GM18873 (cell line): ENCODE results near the gene KIF17.
"Not testable (repeated sequence)": the region's sequence is repeated elsewhere in the genome, so short reads cannot be mapped to it uniquely, and the experiment has no call there.

ENCODE experiments used
- ATAC-seq: cut with Tn5 transposase; IDR thresholded peaks from one replicate; pipeline ENCODE4 v1.9.1; 2021; ENCODE audit warnings: mild to moderate bottlenecking, moderate library complexity, moderate number of reproducible peaks; ENCODE audit not compliant: unreplicated experiment, low FRiP score

Gene KIF17

GRCh38 chr1:20695515-20695914 is 22.3 kb downstream of the KIF17 start:
- no peak for ATAC-seq

- ATAC-seq = no peak
Measured at GRCh38 chr1:20693623-20694022, 24.2 kb downstream of the KIF17 start.

- no peak for ATAC-seq
Measured at GRCh38 chr1:20691872-20692271, 25.9 kb downstream of the KIF17 start.

- no peak for ATAC-seq
Measured at GRCh38 chr1:20689645-20690056, 28.2 kb downstream of the KIF17 start.

- ATAC-seq = no peak
Measured at GRCh38 chr1:20686883-20687725, 30.7 kb downstream of the KIF17 start.

DNA sequence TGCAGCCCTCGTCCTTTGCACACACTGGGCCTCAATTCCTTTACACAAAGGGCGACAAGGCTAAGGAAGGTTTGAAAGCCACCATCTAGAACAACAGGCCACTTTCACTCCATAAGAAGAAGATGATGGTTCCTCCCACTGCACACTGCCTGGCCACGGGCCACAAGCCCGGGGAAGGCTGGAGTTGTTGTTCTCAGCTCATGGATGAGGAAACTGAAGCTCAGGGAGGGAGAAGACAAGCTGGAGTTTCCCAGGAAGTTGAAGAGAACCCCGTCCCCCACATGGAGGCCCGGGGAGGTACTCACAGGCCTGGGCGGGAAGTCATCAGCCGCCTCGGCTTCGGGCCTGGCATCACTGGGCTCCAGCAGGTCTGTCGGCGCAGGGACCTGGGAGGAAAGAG is 32.1 kb downstream of the KIF17 start:
- no peak for ATAC-seq

DNA sequence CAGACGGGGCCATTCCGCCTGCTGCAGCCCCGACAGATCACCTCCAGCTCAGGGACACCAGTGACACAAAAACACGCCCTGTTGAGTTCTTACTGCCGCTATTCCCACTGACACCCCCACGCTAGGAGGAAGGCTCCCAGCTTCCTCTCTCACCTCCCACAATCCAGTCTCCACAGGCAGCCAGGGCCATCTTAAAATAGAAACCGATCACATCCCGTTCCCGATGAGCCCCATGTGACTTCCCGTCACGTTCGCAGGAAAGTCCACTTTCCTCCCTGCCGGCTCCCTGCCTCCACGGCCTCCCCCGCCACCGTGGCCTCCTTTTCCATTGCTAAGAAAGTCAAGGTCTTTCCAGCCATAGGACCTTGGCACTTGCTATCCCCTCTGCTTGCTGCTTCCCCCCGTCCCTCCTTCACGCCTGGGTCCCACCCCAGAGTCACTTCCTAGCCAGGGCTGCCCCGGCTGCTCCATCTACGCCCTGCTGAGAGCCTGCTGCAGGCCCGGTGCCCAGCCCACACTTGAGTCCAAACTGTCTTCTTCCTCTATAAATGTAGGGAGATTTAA is 32.6 kb downstream of the KIF17 start:
- no peak for ATAC-seq

DNA sequence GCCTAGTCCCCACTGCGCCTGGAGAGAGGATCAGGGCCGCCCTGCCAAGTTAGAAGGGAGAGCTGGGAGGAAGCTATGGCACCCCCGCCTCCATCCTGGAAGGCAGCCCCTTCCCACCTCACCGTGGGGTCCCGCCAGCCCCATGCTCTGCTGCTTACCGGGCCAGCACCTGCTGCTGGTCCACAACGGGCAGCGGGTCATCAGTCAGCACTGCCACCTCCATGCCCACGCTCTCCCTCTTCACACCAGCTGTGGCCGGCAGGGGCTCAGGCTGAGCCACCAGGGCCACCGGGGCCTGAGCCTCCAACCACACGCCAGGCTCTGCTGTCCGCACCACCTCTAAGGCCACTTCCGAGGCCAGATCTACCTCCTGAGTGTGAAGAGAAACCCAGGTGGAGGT is 33.2 kb downstream of the KIF17 start:
- no peak for ATAC-seq

GRCh38 chr1:20684050-20684620 is 33.7 kb downstream of the KIF17 start:
- ATAC-seq = no peak

- ATAC-seq = no peak
Measured at GRCh38 chr1:20683614-20684013, 34.2 kb downstream of the KIF17 start.

DNA sequence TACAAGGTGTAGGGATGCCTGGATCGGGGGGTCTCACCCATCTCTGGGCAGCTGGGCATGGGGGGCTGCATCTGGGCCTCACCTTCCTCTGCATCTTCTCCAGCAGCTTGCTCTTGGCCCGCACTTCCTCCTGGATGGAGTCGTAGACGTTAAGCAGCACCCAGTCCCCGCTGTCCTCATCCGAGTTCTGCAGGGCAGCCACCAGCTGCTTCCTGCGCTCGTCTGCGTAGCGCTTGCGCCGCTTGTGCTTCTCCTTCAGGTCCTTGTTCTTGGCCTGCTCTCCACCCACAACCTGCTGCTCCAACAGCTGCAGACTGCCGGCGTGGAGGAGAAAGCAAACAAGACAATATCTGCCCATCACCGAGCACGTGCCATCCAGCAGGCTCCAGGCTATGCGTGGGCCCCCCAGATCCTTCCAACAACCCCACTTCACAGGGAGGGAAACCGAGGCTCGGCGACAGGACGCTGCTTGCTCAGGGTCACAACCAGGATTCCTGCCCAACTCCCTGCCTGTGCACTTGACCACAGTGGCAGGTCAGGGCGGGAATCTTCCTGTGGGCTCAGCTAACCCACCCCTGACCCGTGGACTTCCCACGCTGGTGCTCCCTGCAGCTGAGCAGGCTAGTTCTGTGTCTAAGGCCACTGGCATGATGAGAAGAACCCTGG is 35.1 kb downstream of the KIF17 start:
- ATAC-seq = no peak

GRCh38 chr1:20681999-20682398 is 35.8 kb downstream of the KIF17 start:
- ATAC-seq = no peak

DNA sequence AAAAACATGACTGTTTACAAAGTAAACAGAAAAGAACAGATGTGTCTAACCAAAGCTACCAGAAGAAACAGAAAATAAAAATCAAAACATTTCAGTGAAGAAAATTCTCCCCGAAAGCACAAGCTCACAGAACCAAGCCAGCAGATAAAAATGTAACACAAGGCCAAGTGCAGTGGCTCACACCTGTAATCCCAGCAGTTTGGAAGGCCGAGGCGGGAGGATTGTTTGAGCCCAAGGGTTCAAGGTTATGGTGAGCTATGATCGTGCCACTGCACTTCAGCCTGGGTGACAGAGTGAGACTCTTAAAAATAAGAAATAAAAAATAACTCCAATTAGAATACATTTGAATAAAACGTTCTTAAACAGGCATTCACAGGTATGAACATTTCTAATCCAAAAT is 37.5 kb downstream of the KIF17 start:
- no peak for ATAC-seq

- no peak for ATAC-seq
Measured at GRCh38 chr1:20678599-20678998, 39.2 kb downstream of the KIF17 start.

DNA sequence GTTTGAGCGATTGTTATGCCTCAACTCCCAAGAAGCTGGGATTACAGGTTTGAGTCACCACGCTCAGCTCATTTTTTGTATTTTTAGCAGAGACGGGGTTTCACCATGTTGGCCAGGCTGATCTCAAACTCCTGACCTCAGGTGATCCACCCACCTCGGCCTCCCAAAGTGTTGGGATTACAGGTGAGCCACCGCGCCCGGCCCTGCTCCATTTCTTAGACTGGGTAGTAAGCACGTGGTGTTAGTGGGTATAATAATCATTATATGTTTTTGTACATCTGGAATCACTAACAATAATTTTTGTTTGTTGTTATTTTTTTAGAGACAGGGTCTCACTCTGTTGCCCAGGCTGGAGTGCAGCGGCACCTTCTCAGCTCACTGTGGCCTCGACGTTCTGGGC is 44.2 kb downstream of the KIF17 start:
- not testable (repeated sequence) for ATAC-seq

GRCh38 chr1:20672265-20672632 is 45.6 kb downstream of the KIF17 start:
- ATAC-seq = no peak

DNA sequence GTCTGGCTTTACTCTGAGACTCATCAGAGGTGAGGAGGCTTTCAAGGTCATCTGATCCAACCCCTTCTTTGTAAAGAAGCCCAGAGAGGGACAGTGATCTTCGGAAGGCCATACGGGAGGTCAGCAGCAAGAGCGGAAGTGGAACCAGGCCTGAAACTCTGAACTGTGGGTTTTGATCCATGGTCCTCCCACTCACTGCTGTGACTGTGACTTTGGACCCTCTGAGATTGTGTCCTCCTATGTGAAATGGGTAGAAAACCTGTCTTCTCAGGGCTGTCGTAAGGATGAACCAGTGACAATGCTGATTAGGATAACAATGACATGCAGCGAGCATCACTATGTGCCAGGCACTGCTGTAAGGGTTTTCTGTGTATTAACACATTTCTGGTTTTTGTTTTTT is 46.9 kb downstream of the KIF17 start:
- no peak for ATAC-seq

DNA sequence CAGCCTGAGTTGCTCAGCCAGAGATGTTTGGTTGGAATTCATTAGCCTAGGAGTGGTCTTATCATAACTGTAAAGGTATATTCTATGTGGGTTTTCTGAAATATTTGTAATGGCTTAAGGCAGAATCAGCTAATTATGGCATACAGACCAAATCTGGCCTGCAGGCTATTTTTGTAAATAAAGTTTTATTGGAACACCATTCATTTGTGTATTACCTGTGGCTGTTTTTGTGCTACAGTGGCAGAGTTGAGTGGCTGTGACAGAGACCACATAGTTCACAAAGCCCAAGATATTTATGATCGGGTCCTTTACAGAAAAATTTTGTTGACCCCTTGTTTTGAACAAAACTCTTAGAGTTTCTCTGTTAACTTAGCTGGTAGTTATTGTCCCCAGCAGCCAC is 49.2 kb downstream of the KIF17 start:
- ATAC-seq = no peak

- ATAC-seq = no peak
Measured at GRCh38 chr1:20666804-20667203, 51.0 kb downstream of the KIF17 start.

DNA sequence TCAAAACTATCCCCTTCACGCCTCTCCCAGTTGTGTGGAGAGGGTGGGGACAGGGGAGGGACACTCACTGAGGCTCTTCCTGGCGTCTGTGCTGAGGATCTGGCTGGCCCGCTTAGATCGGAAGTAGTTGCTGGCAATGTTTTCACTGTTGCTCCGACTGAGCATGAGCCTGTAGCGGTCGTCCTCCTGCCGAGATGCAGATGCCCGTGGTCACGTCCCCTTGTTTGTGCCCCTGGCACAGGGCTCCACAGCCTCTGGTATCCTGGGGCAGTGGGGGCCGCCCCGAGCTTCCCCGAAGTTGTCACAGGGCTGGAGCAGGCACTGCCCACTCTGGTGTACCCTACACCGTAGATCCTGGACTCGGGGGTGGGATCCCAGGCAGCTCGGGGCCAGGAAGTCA is 51.7 kb downstream of the KIF17 start:
- no peak for ATAC-seq

- ATAC-seq = no peak
Measured at GRCh38 chr1:20665726-20666125, 52.1 kb downstream of the KIF17 start.
